NCI-H2107 (cell line): ENCODE measurements around the gene PLA2G2F.

Source experiments
- DNase-seq: peaks from one replicate; lab custom pipeline; 2025; lab: John Stamatoyannopoulos, UW

PLA2G2F gene

DNA sequence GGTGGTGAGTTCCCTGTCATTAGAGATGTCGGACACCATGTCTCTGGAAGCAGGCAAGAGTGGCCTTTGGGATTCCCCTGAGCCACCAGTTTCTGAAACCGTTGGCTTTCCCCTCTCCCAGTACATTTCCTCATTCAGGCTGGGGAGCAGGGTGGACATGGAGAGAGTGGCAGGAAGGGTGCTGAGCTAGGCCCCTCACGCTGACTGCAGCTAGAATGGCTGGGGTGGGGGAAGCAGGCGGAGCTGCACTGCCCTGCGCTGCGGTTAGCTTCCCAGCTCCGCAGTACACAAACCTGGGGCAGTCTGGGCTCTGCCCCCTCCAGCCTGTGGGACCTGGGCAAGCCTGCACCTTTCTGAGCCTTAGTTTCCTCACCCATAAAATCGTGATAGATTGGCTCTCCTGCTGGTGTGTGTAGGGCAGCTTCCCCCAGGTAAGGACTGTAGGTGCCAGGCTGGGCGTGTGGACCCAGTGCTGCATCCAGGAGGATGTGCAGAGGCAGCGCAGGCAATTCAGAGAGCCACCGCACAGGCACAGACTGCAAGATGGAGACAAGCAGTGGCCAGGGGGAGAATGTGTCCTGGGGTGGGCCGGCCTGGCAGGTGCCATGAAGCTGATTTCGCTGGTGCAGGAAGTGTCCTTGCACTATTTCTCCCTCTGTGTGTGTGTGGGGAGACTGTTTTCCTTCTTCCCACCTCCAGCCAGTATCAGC lies 3.0 kb downstream of the PLA2G2F start:
- DNase-seq = no peak

DNA sequence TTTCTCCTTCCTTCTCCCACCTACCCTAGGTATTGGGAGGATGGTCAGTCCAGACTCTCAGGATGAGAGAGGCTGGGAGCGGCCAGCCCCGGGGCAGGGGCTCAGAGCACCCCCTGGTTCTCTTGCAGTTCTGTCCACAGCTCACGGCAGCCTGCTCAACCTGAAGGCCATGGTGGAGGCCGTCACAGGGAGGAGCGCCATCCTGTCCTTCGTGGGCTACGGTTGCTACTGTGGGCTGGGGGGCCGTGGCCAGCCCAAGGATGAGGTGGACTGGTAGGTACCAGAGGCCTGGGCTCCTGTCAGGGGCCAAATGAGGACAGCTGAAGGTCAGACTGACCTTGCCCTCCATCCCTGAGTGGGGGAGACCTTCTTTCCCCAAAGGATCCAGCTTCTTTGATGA lies 4.2 kb downstream of the PLA2G2F start:
- no peak for DNase-seq

DNA sequence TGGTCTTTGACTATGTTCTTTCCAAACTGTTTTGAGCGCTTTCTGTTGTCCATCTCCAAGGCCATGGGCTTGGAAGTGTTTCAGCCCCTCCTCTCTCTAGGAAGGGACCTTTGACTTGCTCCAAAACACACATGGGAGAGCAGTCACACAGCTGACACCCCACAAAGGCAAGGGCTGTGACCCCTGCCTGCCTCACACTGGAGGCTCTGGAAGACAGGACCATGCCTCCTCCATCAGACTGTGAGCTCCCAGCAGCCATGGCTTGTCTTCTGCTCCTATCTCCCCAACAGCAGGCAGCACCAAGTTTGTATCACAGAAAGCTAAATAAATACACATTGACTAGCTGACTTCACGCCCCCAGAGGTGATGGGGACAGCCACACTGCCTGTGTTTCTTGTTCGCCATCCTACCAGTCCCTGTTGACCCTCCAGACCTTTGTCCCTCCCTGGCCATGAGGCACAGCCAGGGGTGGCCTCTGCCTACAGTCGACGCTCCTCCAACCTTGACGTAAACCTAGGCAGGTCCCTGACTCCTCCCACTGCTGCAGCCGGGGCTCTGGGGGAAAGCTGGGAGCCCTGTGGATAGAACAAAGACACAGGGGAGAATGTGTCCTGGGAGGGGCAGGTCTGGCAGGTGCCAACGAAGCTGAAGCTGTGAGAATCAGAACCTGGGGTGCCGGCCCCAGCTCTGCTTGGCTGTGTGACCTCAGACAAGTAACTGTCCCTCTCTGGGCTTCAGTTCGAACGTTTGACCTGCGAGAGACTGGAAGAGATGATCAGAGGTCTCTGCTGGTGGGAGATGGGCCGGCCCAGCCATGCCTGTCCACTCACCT lies 4.8 kb downstream of the PLA2G2F start:
- DNase-seq = no peak

DNA sequence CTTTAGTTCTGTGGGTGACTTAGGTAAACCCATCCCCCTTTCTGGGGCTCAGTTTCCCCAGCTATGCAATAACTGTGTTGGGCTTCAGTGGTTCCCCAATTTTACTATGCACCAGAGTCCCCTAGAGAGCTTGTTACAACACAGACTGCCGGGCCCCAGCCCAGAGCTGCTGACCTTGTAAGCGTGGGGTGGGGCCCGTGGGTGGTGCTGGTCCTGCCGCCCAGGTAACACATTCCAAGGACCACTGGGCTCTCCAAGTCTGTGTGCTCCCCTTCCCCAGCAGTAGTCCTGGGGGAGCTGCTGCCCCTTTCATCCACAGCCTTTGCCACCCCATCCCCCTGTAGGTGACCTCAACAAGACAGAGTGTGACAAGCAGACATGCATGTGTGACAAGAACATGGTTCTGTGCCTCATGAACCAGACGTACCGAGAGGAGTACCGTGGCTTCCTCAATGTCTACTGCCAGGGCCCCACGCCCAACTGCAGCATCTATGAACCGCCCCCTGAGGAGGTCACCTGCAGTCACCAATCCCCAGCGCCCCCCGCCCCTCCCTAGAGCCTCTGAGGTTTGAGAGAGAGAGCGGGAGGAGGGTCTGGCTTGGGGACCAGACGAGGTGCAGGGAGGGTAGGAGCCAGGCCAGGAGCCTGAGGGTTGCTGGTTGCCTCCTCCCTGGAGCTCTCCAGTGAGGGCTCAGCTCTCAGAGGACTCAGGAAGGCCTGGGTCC lies 8.9 kb downstream of the PLA2G2F start:
- DNase-seq = no peak

DNA sequence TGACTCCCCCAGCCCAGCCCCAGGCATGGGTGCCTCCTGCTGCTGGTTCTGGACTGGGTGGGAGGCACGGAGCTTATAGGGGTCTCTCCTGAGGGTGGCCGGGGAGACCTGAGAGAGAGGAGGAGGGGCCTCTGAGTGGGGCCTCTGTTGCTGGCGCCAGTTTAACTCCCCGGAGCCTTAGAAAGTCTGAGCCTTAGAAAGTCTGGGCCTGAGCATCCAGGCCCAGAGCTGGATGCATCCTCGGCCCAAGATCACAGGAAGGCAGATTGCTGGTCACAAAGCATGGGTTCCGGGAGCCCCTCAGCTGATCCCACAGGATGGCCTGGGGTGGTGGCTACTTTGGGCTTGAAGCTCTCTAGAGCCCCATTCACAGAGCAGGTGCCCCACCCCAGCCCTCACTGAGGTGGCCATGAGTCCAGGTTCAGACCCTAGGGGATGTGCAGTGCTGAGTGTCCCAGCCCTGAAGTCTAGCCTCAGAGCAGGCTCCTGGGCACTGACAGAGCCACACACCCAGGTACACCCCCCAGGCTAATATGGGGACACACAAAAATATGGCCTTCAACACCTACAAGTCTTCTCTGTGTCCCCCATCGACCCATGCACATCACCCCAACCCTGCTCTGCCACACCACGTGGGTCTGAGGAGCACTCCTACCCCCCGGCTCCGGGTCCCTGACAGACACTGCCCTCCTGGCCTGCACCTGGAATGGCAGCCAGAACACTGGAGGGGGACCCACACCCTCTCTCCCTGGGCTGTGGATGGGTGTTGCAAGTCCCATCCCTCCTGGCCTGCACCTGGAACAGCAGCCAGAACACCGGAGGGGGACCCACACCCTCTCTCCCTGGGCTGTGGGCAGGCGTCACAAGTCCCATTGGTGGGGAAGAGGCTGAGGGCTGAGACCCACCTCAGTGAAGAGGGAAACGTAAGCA lies 9.7 kb downstream of the PLA2G2F start:
- no peak for DNase-seq

DNA sequence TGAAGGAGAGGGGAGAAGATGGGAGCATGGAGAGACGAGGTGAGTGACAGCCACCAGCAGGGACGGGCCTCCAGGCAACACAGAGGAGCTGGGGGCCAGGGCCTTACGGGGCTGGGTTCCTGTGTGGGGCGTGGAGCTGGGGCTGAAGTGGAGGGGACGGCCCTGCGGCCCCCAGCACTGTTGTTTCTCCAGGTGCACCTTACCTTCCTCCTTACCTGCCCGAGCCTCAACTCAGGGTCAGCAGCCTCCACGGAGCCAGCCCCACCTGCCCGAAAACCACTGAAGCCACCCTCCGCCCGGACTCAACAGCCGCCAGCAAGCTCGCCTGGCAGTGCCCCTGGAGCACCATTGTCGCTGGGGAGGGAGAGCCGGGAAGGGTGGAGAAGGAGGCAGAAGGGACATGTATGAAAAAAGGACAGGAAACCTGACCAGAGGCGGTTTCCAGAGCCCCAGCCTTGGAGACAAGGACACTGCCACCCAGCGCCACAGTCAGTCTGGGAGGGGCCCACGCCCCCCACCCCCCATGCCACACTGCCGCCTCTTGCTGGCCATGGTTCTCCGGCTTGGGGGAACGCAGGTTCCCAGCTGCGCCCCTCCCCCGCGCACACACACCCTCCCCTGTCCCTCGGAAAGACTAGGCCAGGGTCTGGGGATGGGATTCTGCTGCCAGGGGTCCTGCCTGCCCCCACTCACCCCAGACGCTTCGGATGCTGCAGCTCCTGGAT lies 10.6 kb downstream of the PLA2G2F start:
- DNase-seq = no peak

DNA sequence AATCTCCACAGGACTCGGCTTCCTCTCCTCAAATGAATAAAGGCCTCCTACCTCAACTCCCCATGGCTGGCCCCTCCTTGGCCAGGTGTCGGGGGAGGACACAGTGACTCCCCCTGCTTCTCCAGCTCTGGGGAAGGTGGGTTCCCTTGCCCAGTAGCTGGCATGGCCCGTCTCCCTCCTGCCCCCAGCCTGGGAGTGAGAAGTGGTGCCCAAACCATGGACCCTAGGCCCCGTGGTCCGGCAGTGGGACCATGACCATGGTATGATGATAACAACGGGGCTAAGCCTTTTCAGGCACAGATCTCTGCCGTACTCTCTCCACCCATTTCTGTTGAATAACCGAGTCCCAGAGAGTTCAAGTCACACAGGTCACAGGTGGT lies 11.2 kb downstream of the PLA2G2F start:
- DNase-seq = no peak

DNA sequence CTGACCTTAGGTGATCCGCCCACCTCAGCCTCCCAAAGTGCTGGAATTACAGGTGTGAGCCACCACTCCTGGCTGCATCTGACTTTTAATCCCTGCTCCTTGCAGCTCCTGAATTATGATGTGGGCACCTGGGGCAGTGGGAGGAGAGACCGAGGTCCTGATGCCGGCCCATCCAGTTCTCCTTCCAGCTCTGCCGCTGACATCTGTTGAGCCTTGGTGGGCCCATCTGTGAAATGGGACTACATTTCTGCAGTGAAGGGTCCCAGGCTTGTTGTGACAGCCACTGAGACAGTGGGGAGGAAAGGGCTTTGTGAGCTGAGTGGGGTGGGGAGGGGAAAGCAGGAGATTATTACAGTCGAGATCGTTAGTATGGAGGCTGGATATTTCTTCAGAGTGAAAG lies 11.8 kb downstream of the PLA2G2F start:
- no peak for DNase-seq

DNA sequence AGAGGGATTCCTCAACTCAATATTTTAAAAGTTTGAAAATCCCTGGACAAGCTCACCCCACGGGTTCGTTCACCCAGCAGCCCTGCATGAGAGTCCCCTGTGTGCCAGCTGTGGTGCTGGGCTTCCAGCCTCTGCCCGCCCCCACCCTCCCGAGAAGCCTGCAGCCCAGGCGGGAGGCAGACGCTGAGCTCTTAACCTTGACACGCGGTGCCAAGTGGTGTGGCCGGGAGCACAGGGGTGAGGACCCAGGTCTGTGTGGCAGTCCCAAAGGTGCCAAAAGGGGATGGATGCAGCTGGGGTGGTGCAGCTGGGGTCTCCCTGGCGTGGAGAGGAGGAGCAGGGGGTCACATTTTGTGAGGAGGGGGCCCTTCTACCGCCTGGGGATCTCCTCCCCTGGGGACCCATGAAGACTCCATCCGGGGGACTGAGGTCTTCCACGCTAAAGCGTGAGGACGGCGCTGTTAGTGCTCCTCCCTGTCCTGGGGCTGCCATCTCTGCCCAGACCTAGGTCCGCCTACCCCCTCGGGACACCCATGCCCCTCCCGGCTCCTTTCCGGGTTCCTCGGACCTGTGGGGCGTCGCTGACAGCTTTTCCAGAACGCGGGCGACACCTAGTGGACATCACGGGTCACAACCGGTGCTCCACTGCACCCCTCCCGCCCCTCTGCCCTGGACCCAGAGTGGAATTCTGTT lies 12.9 kb downstream of the PLA2G2F start:
- peak; percentile 55 for DNase-seq

DNA sequence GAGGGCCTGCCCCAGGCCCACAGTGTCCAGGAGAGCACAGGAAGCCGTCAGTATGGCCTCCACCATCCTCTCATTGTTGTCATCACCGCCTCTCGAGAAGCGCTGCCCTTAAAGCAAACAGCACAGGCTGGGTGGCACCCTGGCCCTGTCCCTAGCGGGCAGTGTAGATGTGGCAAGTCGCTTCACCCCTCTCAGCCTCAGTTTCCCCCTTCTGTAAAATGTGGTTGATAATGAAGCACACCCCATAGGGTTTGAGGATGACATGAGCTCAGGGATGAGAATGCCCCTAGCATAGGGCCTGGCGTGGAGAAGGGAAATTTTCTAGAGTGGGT lies 13.4 kb downstream of the PLA2G2F start:
- no peak for DNase-seq

DNA sequence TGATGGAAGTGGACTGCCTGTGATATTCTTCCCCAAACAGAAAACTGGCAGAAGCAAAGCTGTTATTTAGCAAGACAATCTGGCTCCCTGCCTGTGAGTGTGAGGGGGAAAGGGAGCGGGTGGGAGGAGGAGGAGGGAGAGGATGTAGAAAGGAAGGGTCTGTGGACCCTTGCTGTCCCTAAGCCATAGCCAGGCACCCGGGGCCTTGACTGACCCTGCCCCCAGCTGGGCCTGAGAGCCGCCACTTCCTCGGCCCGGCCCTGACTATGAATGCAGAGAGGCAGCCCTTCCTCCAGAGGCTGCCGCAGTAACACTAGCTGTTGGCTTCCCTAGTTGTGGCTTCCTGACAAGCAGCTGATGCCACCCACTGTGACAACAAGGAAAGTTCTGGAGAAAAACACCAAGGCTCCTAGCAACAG lies 13.9 kb downstream of the PLA2G2F start:
- peak; percentile 38 for DNase-seq

DNA sequence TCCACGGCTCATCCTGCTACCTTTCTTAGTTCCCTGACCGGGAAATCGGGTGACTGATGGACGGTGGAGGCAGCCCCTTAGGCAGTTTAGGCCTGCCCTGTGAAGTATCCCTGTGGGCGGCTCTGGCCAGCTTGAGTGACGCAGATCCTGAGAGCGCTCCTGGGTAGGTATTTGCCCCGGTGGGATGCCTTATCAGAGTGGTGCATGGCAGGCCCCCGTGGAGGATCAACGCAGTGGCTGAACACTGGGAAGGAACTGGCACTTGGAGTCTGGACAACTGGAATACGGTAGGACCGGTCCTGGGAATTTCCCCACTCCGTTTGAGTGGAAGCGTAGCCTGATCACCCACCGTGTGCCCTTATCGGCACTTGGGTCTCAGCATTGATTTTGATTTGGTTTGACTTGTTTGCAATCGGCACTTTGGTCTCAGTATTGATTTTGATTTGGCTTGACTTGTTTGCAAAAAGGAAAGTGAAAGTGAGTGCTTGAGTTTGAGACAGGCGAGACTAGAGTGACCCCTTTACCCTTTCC lies 15.2 kb downstream of the PLA2G2F start:
- DNase-seq = no peak

DNA sequence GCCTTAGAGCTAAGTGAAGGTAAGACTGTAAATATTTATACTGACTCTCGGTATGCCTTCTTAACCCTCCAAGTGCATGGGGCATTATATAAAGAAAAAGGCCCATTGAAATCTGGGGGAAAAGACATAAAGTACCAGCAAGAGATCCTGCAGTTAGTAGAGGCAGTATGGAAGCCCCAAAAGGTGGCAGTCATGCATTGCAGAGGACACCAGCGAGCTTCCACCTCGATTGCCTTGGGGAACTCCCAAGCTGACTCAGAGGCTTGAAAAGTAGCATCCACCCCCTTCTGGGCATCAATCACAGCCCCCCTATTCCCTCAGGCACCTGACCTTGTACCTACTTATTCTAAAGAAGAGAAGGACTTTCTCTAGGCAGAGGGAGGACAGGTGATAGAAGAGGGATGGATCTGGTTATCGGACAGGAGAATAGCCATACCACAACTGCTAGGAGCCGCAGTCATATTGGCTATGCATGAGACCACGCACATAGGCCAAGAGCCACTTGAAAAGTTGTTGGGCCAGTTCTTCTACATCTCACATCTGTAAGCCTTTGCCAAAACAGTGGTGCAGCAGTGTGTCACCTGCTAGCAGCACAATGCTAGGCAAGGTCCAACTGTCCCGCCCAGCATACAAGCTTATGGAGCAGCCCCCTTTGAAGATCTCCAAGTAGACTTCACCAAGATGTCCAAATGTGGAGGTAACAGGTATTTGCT lies 19.4 kb downstream of the PLA2G2F start:
- DNase-seq = no peak

DNA sequence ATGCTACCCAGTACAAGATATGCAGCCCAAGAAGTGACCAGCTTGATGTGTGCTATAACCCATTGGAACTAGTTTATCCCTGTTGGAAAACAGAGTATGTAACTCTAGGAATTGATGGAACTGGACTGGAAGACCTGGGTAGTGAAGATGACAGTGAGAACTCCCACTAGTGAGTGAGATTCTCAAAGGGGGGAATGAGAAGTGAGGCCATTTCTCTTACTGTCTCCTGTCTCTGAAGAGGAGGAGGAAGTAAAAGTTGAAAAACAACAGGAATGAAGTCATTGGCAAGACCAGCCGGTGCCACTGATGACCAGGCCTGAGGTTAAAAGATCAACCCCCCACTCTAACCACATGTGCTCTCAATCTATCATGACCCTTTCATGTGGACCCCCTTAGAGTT lies 20.9 kb downstream of the PLA2G2F start:
- no peak for DNase-seq

DNA sequence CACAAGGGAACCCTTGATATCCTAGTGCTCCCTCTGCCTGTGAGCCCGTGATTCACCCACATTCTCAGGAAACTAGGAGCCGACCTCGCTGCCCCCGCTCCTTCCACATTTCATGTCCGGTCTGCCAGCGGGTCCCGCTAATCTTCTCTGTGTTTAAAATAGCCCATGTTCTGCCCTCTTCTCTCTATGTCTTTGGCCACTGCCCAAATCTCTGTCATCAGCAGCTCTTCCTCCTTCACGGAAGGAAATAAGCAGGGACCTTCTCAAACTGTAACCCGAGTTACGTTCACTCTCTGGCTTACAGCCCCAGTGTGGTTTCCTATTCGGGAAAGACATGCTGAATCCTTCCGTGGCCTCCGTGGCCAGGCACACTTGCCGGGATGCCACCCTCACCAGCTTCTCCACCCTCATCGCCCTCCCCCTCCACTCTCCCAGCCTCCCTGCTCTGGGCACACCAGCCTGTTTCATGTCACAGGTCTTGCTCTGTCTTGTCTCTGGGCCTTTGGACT lies 25.6 kb downstream of the PLA2G2F start:
- no peak for DNase-seq

DNA sequence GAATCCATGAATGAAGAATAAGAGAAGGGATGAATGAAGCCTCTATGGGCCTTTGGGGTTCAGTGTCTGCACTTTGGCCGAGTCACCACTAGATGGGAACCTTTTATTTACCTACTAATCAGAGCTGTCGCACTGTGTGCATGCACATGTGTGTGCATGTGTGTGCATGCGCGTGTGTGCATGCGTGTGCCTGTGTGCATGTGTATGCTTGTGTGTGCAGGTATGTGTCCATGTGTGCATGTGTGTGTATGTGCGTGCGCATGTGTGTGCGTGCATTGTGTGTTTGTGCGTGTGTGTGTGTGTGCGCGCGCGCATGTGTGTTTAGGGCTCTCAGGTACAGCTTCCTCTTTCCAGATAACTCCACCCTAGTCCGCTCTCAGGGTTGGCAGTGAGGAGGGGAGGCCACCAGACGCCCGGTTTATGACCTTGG lies 26.4 kb downstream of the PLA2G2F start:
- no peak for DNase-seq

DNA sequence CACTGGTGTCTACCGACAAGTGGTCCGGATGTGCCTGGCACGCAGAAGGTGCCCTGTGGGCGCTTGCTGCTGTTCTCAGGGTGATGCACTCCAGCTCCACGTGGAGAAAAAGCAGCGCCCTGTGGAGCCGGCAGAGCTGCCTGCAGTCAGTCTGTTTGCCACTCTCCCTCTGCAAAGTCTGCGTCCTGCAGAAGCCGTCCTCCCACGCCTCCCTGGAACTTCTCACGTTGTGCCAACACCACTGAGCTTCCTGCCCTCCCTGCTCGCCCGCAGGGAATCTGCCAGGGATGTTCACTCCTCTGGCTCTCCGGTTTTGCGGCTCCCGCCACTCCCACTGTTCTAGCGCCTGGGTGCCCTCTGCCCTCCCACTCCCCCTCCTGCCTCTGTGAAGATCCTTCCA lies 26.9 kb downstream of the PLA2G2F start:
- no peak for DNase-seq

DNA sequence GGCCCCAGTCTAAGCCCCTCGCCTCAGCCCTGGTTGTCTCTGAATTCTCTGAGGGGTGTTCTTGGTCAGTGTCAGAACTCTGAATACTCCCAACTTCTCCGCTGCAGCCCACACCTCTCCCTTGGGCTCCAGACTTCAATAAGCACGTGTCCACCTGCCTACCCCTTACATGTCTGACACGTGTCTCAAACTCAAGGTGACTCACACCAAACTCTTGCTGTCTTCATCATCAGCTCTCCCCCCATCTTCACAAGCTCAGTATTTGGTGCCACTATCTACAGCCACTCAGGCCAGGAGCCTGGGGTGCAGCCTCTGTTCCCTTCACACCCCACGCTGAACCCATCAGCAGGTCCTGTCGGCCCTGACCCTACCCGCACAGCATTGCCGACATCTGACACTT lies 28.0 kb downstream of the PLA2G2F start:
- no peak for DNase-seq
